NCI-H2029 treated with DMSO at 0.1 percent for 48 hours (cell line): Measurements from ENCODE around the gene TGFA.

Experiments
- DNase-seq: peaks from one replicate; lab custom pipeline; 2025; lab: John Stamatoyannopoulos, UW

TGFA gene

GRCh38 chr2:70463581-70463980 is 90.0 kb downstream of the TGFA start:
- no peak for DNase-seq

DNA sequence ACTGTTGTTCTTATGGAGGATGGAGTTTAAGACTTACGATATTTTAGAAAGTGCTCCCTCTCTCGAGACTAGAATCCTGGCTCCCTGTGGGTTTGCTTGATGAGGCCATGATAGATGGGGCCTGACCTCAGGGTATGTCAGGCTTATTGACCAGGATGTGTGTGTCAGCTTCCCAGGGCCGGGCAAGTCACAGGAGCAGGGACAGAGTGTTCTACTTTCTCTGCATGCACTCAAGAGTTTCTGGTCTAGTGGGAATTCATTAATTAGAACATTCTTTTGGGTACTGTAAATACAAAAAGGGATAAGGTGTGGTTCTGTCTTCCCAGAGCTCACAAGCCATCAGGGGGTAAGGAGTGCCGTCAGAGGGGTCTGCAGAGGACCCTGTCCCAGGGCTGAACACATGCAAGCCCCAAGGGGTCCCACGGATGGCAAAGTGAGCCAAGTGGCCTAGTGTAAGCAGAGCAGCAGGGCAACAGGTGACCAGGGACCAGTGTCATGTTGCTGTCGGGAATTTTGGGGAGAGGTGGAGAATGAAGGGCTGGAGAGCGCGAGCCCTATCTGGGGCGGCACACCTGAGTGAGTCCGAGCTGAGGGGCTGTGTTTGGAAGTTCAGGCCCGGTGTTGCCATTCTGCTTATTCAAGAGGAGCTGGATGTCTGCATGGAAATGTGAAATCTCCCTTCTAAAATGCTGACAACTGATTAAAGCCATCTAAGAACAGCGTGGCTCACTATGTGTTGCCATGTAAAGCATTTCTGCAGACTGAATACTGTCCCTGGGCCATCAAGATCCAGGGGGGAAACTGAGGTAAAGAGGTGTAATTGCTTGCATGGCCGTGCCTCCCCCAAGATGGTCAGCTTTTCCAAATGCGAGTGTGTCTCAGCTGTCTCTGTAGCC is 91.4 kb downstream of the TGFA start:
- DNase-seq = no peak

DNA sequence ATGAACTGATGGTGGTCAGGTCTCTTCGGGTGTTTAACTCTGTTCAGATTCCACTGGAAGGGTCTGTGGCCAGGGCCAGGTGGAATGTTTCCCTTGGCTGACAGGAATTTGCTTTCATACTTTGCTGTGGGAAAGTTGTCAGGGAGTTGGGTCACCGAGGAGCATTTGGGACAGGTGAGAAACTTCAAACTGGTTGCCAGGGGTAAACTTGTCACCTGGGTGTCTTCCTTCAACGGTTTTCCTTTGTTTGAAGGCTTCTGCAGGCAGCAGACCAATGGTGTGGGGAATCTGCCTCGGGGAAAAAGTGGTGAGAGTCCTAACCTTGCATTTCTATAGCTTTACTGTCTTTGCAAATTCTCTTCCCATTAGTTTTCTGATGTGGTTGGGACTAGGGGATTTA is 92.2 kb downstream of the TGFA start:
- DNase-seq = no peak

GRCh38 chr2:70460333-70460732 is 93.3 kb downstream of the TGFA start:
- no peak for DNase-seq

DNA sequence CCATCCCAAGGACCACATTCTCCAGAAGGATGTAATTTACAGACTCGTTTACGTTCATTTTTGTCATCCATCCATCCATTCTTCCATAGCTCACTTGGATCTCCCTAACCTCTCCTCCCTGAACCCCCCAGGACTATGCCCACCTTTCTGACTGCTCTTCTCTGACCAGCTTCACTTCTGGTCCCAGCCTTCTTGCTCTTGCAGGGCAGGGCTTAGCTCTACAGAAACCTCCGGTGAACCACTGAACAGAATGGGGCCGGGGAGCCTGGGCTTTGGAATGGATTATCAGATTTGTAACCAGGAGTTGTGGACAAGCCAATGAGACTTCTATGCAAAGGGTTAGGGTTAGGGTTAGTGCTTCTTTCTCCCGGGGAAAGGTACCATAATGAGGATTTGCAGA is 95.0 kb downstream of the TGFA start:
- no peak for DNase-seq

DNA sequence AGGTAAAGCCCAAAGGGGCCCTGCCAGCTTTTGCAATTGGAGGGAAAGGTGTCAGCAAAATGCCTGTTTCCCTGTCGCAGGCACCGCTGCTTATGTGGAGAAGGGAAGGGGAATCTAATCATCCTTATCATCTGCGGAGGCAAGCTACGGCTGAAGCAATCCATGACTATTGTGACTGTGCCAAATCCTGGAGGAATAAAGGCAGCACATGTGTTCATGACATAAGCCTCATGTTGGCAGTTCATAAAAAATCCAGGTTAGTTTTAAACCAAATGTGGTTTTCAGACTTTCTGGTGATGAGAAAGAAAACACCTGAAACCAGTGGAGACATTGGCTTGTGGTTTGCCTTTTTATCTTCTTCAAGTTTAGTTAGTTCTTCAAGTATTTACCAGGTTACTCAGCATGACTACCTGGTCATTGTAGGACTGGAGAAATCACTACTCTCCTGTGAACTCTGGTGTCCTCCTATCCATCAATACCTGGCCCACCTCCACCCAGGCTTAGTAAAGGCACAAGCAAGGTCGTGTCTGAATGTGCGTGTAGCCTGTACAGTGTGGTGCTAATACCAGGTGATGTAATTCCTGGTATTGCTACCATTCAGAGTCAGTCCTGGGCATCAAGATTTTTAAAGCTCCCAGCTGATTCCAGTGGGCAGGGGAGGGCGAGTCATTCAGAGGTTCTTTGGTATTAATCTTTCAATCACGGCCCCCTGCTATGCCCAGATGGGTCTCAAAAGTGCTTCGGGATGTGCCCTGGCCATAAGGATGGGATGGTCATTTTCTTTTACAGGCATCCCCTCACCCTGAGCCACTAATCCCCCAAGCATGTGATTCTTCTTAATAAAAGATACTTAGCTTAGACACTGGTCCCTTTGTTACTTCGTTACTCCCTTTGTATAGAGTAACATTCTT is 96.8 kb downstream of the TGFA start:
- DNase-seq = no peak

GRCh38 chr2:70454936-70455544 is 98.6 kb downstream of the TGFA start:
- DNase-seq = no peak

DNA sequence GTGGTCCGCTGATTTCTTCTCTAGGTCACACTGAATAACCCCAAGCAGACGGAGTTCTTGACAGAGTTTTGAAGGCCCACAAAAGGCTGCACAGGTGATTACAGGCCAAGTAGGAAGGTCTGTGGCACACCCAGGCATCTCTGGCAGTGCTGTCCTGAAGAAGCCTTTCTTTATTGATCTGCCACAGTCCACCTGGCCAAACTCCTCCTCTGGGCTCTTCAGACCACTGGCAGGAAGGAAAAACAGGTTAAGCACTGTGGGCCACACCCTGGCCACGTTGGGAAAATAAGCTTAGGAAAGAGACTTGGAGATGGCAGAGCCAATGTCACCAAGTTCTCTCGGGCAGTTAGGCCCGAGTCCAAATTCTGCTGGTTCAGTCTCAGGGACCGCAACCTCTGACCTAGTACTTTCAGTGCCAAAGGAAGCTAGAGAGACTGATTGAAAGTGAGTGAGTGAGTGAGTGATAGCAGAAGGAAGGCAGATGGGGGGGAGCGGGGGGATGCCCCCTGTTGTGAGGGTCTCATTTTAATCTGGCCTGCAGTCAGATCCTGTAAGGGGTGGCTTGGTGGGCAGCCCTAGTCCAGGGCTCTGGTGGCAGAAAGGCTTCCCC is 102.9 kb downstream of the TGFA start:
- DNase-seq = no peak

- DNase-seq = no peak
These were observed 105.6 kb downstream of the TGFA start for GRCh38 chr2:70448041-70448440.

DNA sequence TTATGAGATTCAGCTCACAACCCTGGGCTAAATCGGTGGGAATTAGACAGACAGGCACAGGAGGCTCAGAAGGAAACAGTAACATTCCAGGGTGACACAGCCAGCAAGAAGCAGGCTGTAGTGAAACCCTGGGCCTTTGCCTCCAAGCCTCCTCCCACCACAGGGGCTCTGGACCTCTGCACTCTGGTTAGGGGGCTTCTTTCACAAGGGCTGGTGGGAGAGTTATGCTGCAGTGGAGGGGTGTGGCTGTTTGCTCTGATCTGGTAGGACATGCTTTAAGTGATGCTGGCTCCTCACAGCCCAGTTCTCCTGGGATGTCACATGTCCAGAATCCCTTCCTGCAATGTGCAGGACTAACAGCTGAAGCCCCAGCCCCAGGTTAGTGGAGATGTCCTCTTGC is 109.9 kb downstream of the TGFA start:
- no peak for DNase-seq

- no peak for DNase-seq
These were observed 110.6 kb downstream of the TGFA start for GRCh38 chr2:70443078-70443465.

GRCh38 chr2:70442301-70443077 is 111.1 kb downstream of the TGFA start:
- DNase-seq = no peak

DNA sequence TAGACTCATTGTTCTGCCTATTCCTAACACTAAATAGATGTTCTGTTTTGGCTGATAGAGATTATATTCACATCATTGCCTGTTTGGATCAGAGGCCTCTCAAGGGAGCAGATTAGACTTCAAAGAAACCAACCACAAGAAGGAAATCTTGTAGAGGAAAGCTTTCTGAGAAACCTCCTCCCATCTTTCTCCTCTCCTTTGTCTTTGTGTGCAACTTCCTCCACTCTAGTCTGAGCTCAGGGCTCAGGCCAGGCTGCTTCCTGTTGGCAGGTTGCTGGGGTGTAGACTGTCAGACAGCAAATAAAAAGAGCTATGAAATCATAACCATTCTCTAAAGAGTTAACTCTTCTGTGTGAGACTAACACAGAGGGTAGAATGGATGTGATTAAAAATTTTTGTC is 113.0 kb downstream of the TGFA start:
- no peak for DNase-seq

GRCh38 chr2:70435138-70435537 is 118.5 kb downstream of the TGFA start:
- DNase-seq = no peak

- no peak for DNase-seq
These were observed 120.3 kb downstream of the TGFA start for GRCh38 chr2:70433315-70433714.

- DNase-seq = no peak
These were observed 121.8 kb downstream of the TGFA start for GRCh38 chr2:70431716-70432347.

GRCh38 chr2:70426341-70426740 is 127.3 kb downstream of the TGFA start:
- DNase-seq = no peak

- peak; percentile 69 for DNase-seq
These were observed 127.8 kb downstream of the TGFA start for GRCh38 chr2:70425682-70426301.

- no peak for DNase-seq
These were observed 132.9 kb downstream of the TGFA start for GRCh38 chr2:70420740-70421139.

GRCh38 chr2:70420143-70420542 is 133.5 kb downstream of the TGFA start:
- DNase-seq = no peak
